GM04503 (cell line): Measurements from ENCODE around the gene KMT2A.

Experiments used
- DNase-seq: peaks from one replicate; pipeline ENCODE4 v3.0.0-alpha.2; 2012; ENCODE audit warnings: low read depth

The KMT2A gene

DNA sequence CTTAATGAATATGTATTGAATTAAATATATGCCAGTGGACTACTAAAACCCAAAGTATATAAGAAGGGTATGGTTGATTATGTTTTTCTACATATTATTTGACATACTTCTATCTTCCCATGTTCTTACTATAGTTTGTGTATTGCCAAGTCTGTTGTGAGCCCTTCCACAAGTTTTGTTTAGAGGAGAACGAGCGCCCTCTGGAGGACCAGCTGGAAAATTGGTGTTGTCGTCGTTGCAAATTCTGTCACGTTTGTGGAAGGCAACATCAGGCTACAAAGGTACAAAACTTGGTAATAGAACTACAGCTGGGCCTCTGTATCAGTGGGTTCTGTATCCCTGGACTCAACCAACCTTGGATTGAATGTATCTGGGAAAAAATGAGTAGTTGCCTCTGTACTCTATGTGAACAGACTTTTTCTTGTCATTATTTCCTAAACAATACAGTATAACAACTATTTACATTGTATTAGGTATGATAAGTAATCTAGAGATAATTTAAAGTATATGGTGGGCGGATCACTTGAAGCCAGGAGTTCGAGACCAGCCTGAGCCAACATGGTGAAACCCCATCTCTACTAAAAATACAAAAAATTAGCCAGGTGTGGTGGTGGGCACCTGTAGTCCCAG lies 52.3 kb downstream of the KMT2A start:
- DNase-seq = peak; percentile 22

GRCh38 chr11:118491041-118491440 lies 54.7 kb downstream of the KMT2A start:
- DNase-seq = no peak

GRCh38 chr11:118497831-118498230 lies 61.5 kb downstream of the KMT2A start:
- peak; percentile 28 for DNase-seq

DNA sequence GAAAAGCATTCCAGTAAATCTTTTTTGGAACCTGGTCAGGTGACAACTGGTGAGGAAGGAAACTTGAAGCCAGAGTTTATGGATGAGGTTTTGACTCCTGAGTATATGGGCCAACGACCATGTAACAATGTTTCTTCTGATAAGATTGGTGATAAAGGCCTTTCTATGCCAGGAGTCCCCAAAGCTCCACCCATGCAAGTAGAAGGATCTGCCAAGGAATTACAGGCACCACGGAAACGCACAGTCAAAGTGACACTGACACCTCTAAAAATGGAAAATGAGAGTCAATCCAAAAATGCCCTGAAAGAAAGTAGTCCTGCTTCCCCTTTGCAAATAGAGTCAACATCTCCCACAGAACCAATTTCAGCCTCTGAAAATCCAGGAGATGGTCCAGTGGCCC lies 66.9 kb downstream of the KMT2A start:
- no peak for DNase-seq

GRCh38 chr11:118511601-118512000 lies 75.3 kb downstream of the KMT2A start:
- no peak for DNase-seq

GRCh38 chr11:118514103-118514502 lies 77.8 kb downstream of the KMT2A start:
- no peak for DNase-seq

DNA sequence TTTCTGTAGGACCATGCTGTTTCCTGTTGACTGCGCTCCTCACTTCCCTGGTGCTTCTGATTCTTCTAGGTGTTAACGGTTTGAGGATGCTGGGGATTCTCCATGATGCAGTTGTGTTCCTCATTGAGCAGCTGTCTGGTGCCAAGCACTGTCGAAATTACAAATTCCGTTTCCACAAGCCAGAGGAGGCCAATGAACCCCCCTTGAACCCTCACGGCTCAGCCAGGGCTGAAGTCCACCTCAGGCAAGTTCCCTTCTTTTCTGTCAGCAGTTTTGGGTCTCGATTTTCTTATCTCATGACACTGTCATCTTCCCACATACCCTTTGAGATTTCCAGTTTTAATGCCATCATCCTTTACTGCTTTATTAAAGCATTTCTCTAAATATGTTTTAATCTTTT lies 83.3 kb downstream of the KMT2A start:
- DNase-seq = no peak

GRCh38 chr11:118521892-118522311 lies 85.6 kb downstream of the KMT2A start:
- no peak for DNase-seq

DNA sequence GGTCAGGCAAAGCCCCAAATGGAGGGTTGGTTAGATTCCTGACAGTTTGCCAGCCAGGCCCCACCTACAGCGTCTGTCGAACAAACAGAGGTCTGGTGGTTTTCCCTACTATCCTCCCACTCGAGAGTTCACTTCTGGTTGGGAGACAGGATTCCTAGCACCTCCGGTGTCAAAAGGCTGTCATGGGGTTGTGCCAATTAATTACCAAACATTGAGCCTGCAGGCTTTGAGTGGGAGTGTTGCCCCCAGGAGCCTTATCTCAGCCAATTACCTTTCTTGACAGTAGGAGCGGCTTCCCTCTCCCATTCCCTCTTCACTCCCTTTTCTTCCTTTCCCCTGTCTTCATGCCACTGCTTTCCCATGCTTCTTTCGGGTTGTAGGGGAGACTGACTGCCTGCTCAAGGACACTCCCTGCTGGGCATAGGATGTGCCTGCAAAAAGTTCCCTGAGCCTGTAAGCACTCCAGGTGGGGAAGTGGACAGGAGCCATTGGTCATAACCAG lies 86.3 kb downstream of the KMT2A start:
- no peak for DNase-seq

DNA sequence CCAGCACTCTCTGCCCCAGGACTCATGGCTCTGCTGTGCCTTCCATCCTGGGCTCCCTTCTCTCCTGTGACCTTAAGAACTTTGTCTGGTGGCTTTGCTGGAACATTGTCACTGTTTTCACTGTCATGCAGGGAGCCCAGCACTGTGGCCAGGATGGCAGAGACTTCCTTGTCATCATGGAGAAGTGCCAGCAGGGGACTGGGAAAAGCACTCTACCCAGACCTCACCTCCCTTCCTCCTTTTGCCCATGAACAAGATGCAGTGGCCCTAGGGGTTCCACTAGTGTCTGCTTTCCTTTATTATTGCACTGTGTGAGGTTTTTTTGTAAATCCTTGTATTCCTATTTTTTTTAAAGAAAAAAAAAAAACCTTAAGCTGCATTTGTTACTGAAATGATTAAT lies 88.1 kb downstream of the KMT2A start:
- DNase-seq = no peak

GRCh38 chr11:118524757-118525470 lies 88.6 kb downstream of the KMT2A start:
- no peak for DNase-seq

DNA sequence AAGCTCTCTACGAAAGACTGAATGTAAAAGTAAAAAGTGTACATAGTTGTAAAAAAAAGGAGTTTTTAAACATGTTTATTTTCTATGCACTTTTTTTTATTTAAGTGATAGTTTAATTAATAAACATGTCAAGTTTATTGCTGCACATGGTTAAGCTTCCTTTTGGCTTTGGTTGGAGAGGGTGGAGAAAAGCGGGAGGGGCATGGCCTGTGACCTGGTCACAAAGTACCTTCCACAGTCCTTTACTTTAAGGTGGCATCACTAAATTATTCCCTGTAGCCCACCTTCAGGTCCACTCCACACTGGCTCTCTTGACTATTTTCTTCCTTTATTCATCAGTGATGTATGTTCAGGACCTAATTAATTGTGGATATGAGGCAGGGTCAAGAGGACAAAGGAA lies 90.4 kb downstream of the KMT2A start:
- no peak for DNase-seq

DNA sequence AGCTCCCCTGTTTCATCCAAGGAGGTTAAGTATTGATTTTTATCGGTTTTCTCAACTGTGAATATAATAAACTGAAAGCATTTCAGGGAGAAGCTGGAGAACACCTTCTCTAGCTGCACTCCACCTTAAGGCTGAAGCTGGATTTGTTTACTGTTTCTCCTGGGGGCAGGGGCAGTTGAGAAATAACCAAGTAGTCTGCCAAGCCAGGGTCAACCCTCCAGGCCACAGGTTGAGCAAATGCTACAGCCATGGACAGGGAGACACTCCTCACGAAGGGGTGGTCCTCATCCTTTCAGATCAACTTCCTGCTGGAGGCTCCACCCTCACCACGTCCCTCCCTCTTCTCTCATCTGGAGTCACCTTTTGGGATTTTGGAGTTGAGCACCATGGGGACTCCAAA lies 90.8 kb downstream of the KMT2A start, which contains the start of gene TTC36:
Gene TTC36 (plus strand): TSS at position 366 of the 400 bp plus-strand sequence. CDS start 21 bp downstream, at position 387.
- no peak for DNase-seq

DNA sequence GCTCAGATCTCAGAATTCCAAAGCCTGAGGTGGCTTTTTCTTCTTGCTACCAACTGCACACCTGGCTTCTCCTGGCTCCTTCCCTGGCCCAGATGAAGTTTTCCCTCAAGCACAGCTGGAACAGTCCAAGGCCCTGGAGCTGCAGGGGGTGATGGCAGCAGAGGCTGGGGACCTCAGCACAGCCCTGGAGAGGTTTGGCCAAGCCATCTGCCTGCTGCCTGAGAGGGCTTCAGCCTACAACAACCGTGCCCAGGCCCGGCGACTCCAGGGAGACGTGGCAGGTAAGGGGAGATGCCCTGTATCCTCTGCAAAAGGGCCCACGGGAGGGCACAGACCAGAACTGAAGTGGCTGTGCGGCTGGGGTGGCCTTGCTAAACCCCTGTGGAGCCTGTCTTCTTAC lies 92.2 kb downstream of the KMT2A start:
- DNase-seq = no peak

GRCh38 chr11:118529584-118530175 lies 93.4 kb downstream of the KMT2A start:
- no peak for DNase-seq

GRCh38 chr11:118530180-118530682 lies 93.9 kb downstream of the KMT2A start:
- no peak for DNase-seq

- no peak for DNase-seq
Measured at GRCh38 chr11:118530683-118531596, 94.6 kb downstream of the KMT2A start, which contains the start of gene TMEM25. Gene TMEM25 (plus strand): TSS chr11:118531192. CDS start chr11:118531802, 610 bp downstream.

GRCh38 chr11:118531597-118532084 lies 95.3 kb downstream of the KMT2A start:
- no peak for DNase-seq

DNA sequence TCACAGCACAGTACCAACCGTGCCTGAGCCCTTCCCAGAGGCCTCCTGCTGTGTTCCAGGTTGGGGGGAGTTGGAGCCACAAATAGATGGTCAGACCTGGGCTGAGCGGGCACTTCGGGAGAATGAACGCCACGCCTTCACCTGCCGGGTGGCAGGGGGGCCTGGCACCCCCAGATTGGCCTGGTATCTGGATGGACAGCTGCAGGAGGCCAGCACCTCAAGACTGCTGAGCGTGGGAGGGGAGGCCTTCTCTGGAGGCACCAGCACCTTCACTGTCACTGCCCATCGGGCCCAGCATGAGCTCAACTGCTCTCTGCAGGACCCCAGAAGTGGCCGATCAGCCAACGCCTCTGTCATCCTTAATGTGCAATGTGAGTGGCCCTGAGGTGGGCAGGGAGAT lies 95.8 kb downstream of the KMT2A start:
- no peak for DNase-seq

DNA sequence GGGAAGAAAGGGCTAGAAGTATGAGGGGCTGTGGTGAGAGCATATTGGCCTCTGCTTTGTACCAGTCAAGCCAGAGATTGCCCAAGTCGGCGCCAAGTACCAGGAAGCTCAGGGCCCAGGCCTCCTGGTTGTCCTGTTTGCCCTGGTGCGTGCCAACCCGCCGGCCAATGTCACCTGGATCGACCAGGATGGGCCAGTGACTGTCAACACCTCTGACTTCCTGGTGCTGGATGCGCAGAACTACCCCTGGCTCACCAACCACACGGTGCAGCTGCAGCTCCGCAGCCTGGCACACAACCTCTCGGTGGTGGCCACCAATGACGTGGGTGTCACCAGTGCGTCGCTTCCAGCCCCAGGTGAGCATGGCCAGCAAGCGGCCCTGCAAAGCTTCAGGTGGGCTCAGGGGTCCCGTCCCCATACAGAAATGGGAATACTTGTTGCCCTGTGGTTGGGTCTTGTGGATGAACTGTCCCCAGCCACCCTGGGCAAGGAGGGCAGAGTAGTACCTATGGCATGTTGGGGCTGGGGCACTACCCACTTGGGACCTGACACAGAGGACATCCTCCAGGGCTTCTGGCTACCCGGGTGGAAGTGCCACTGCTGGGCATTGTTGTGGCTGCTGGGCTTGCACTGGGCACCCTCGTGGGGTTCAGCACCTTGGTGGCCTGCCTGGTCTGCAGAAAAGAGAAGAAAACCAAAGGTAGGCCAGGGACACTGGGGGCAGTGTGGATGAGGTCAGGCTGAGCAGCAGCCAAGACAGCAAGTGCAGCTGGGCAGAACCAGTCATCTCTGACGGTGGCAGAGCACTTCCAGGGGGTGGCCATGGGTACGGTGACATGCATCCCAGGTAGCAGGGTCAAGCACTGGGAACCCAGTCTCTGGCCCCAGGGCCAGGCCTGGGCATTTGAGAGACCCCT lies 96.8 kb downstream of the KMT2A start:
- DNase-seq = no peak
